NCI-H2196 treated with DMSO at 0.1 percent for 48 hours (cell line): ENCODE results near the gene F2.

Experiments used
- DNase-seq: peaks from one replicate; lab custom pipeline; 2025; ENCODE audit not compliant: unreplicated experiment; lab: John Stamatoyannopoulos, UW

F2 gene

GRCh38 chr11:46741600-46742484 is 22.8 kb downstream of the F2 start:
- no peak for DNase-seq

- no peak for DNase-seq
Measured at GRCh38 chr11:46743043-46743442, 24.0 kb downstream of the F2 start.

- DNase-seq: no peak
Measured at GRCh38 chr11:46743693-46744339, 24.8 kb downstream of the F2 start.

- DNase-seq: no peak
Measured at GRCh38 chr11:46745328-46745727, 26.3 kb downstream of the F2 start.

GRCh38 chr11:46745995-46746394 is 27.0 kb downstream of the F2 start:
- DNase-seq: no peak

- no peak for DNase-seq
Measured at GRCh38 chr11:46747150-46747549, 28.1 kb downstream of the F2 start.

- DNase-seq: no peak
Measured at GRCh38 chr11:46755962-46756361, 36.9 kb downstream of the F2 start.

GRCh38 chr11:46759196-46759595 is 40.2 kb downstream of the F2 start:
- DNase-seq: no peak

- DNase-seq: no peak
Measured at GRCh38 chr11:46760429-46761128, 41.6 kb downstream of the F2 start.

- no peak for DNase-seq
Measured at GRCh38 chr11:46761807-46762206, 42.8 kb downstream of the F2 start.

GRCh38 chr11:46762248-46762647 is 43.2 kb downstream of the F2 start:
- no peak for DNase-seq

GRCh38 chr11:46766656-46767055 is 47.6 kb downstream of the F2 start:
- DNase-seq: no peak

- DNase-seq: no peak
Measured at GRCh38 chr11:46769636-46770221, 50.7 kb downstream of the F2 start.

GRCh38 chr11:46776878-46777277 is 57.9 kb downstream of the F2 start:
- DNase-seq: no peak

- DNase-seq: no peak
Measured at GRCh38 chr11:46778416-46778815, 59.4 kb downstream of the F2 start.
